GM10266 (cell line): ENCODE measurements around the gene TTC9B.
"Not testable (repeated sequence)": the region's sequence is repeated elsewhere in the genome, so short reads cannot be mapped to it uniquely, and the experiment has no call there.

ENCODE experiments used
- DNase-seq: peaks from one replicate; pipeline ENCODE4 v3.0.0; 2012; ENCODE audit errors: extremely low spot score
- TF ChIP-seq, protein P1 (sequence below): IDR thresholded peaks from 2 replicates; pipeline ENCODE4 v1.5.1; 2012; ENCODE audit warnings: mild to moderate bottlenecking, low read depth; ENCODE audit not compliant: control insufficient read depth, insufficient read depth; ENCODE audit errors: missing control alignments

The TTC9B gene

DNA sequence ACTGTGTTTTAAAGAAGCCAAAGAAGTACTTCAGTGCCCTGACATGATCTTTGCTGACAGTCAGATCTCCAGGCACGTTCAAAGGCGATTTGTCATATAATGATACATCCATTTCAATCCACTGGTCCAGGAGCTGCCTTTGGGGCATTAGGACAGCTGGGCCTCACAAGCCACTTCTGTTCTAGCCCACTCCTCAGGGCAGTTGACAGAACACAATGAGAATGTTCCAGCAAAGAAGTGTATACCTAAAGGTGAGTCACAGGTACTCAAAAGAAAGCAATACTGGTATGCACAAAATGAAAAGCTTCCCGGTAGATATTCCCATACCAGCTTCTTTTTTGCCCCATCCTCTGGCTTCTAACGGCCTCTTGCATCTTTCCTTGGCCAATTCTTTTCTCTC lies 39.4 kb downstream of the TTC9B start:
- TF ChIP-seq, protein P1, sequence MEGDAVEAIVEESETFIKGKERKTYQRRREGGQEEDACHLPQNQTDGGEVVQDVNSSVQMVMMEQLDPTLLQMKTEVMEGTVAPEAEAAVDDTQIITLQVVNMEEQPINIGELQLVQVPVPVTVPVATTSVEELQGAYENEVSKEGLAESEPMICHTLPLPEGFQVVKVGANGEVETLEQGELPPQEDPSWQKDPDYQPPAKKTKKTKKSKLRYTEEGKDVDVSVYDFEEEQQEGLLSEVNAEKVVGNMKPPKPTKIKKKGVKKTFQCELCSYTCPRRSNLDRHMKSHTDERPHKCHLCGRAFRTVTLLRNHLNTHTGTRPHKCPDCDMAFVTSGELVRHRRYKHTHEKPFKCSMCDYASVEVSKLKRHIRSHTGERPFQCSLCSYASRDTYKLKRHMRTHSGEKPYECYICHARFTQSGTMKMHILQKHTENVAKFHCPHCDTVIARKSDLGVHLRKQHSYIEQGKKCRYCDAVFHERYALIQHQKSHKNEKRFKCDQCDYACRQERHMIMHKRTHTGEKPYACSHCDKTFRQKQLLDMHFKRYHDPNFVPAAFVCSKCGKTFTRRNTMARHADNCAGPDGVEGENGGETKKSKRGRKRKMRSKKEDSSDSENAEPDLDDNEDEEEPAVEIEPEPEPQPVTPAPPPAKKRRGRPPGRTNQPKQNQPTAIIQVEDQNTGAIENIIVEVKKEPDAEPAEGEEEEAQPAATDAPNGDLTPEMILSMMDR: no peak
- no peak for DNase-seq

DNA sequence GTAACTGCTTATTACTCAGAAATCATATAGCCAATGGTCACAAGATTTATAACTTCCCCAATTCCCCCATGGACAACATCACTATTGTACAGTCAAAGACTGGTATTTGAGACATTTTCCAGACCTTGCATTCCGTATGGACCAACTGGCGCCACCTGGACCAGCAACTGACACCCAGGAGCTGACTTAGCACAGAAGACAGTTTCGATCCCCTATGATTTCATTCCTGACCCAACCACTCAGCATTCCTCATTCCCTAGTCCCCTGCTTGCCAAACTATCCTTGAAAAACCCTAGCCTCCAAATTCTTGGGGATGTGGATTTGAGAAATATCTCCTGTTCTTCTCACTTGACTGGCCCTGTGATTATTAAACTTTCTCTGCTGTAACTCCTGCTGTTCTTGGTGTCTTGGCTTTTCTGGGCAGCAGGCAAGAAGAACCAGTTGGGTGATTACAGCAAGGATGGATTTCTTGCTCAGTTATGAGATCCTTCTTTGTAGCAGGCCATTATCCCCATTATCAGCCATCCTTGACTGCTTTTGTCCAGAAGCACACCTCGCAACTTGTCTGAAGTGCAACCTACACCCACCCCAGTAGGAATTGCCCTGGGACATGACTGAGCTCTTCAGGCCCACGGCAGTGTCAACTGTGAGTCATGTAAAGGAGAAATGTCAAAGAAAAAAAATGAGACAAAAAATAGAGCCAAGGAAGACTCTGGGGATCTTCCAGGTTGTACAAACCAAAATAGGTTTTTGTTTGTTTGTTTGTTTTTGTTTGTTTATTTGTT lies 40.7 kb downstream of the TTC9B start:
- no peak for DNase-seq
- TF ChIP-seq, protein P1: no peak

DNA sequence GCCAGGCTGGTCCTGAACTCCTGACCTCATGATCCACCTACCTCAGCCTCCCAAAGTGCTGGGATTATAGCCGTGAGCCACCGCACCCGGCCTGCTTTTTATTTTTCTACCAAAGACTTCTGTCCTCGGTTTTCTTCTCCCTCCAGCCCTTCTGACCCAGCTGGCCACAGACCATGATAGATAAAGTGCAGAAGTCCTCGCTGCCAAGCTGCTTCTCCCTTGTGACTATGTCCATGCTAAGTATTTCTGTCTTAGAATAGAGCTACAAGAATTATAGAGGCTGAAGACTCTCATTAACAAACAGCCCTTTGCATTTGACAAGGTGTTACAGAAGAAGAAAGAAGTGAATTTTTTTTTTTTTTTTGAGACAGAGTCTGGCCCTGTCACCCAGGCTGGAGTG lies 42.4 kb downstream of the TTC9B start:
- TF ChIP-seq, protein P1: no peak

DNA sequence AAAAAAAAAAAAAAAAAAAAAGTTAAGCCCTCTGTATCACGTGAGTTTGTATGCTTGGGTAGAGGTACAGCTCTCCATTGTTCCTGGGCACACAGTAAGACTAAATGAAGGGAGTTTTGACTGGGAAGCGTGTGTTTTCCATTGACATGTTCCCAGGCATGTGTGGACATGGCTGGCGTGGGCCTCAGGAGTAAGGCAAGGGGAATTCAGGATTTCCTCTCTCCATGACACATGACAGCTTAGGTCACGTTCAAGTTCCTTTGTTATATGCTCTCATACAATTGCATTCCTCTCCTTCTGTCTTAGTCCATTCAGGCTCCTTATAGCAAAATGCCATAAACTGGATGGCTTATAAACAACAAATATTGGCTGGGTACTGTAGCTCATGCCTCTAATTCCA lies 44.1 kb downstream of the TTC9B start:
- TF ChIP-seq, protein P1: no peak
- no peak for DNase-seq

More for the DNA sequence above, 42.4 kb downstream of the TTC9B start:
- DNase-seq: no peak

DNA sequence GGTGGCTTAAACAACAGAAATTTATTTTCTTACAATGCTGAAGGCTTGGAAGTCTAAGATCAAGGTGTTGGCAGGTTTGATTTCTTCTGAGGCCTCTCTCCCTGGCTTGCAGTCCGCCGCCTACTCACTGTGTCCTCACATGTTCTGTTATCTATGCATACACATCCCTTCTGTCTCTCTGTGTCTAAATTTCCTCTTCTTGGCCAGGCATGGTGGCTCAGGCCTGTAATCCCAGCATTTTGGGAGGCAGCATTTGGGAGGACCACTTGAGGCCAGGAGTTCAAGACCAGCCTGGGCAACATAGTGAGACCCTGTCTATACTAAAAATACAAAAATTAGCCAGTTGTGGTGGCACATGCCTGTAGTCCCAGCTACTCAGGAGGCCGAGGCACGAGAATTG lies 46.9 kb downstream of the TTC9B start:
- not testable (repeated sequence) for DNase-seq

DNA sequence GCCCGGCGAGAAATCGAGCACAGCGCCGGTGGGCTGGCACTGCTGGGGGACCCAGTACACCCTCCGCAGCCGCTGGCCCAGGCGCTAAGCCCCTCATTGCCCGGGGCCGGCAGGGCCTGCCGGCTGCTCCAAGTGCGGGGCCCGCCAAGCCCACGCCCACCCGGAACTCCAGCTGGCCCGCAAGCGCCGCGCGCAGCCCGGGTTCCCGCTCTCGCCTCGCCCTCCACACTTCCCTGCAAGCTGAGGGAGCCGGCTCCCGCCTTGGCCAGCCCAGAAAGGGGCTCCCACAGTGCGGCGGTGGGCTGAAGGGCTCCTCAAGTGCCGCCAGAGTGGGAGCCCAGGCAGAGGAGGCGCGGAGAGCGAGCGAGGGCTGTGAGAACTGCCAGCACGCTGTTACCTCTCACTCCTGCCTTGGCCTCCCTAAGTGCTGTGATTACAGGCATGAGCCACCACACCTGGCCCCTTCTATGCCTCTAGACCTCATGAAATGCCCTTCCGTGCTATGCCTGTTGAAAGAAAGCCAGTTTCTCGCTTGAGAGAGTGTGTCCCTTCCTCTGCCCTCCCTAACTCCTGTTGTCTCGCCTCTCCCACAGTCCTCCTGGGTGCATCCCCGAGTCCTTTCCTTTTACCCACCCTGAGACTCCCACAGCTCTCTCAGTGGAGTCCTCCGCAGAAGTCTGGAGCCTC lies 47.7 kb downstream of the TTC9B start:
- not testable (repeated sequence) for DNase-seq

DNA sequence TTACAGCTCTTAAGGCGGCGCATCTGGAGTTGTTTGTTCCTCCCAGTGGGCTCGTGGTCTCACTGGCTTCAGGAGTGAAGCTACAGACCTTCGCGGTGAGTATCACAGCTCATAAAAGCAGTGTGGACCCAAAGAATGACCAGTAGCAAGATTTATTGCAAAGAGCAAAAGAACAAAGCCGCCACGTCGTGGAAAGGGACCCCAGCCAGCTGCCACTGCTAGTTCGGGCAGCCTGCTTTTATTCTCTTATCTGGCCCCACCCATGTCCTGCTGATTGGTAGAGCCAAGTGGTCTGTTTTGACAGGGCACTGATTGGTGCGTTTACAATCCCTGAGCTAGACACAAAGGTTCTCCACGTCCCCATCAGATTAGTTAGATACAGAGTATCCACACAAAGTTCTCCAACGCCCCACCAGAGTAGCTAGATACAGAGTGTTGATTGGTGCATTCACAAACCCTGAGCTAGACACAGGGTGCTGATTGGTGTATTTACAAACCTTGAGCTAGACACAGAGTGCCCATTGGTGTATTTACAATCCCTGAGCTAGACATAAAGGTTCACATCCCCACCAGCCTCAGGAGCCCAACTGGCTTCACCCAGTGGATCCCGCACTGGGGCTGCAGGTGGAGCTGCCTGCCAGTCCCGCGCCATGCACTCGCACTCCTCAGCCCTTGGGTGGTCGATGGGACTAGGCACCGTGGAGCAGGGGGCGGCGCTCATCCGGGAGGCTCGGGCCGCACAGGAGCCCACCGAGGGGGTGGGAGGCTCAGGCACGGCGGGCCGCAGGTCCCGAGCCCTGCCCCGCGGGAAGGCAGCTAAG lies 48.5 kb downstream of the TTC9B start:
- not testable (repeated sequence) for DNase-seq
